ENCODE results near the gene DMD. TPM values are rescaled to one million over a fixed set of nuclear protein-coding genes. Genes with fewer than 3 reads are reported as not detected.
"Not testable (repeated sequence)": the region's sequence is repeated elsewhere in the genome, so short reads cannot be mapped to it uniquely, and the experiment has no call there.

The DMD gene
- total RNA-seq, 1 donor from 2014 or later = 131 TPM

GRCh38 chrX:31606771-31607170, 1604.6 kb downstream of the DMD start:
- intact Hi-C loops (cut with micrococcal nuclease) = no loop called here
- DNase-seq = no peak
- ATAC-seq = no peak

- intact Hi-C loops (cut with micrococcal nuclease) = no loop called here
Measured at GRCh38 chrX:31604629-31605221, 1606.6 kb downstream of the DMD start.

GRCh38 chrX:31603411-31604120, 1607.8 kb downstream of the DMD start:
- DNase-seq = no peak
- no peak for ATAC-seq
- intact Hi-C loops (cut with micrococcal nuclease) = no loop called here

More at GRCh38 chrX:31604629-31605221, 1606.6 kb downstream of the DMD start:
- ATAC-seq (no peak), DNase-seq (no peak)

GRCh38 chrX:31600823-31601222, 1610.5 kb downstream of the DMD start:
- intact Hi-C loops (cut with micrococcal nuclease) = no loop called here
- DNase-seq = no peak
- no peak for ATAC-seq

GRCh38 chrX:31593353-31593752, 1618.0 kb downstream of the DMD start:
- DNase-seq (no peak), ATAC-seq (no peak)
- intact Hi-C loops (cut with micrococcal nuclease) = no loop called here

GRCh38 chrX:31591355-31591754, 1620.0 kb downstream of the DMD start:
- ATAC-seq (no peak), DNase-seq (no peak)
- intact Hi-C loops (cut with micrococcal nuclease) = no loop called here

GRCh38 chrX:31590581-31591114, 1620.7 kb downstream of the DMD start:
- intact Hi-C loops (cut with micrococcal nuclease) = no loop called here
- ATAC-seq (peak; percentile 26), DNase-seq (no peak)

GRCh38 chrX:31589503-31589902, 1621.8 kb downstream of the DMD start:
- no peak for ATAC-seq
- DNase-seq = no peak
- intact Hi-C loops (cut with micrococcal nuclease) = no loop called here

GRCh38 chrX:31588355-31588754, 1623.0 kb downstream of the DMD start:
- no peak for ATAC-seq
- no peak for DNase-seq
- intact Hi-C loops (cut with micrococcal nuclease) = no loop called here

- ATAC-seq; intact Hi-C loops (cut with micrococcal nuclease); DNase-seq: not testable (repeated sequence)
Measured at GRCh38 chrX:31583892-31584291, 1627.5 kb downstream of the DMD start.

GRCh38 chrX:31580726-31581125, 1630.6 kb downstream of the DMD start:
- intact Hi-C loops (cut with micrococcal nuclease) = no loop called here
- DNase-seq (no peak), ATAC-seq (no peak)

- ATAC-seq (no peak), DNase-seq (no peak)
- intact Hi-C loops (cut with micrococcal nuclease) = no loop called here
Measured at GRCh38 chrX:31580227-31580626, 1631.1 kb downstream of the DMD start.

- DNase-seq = no peak
- no peak for ATAC-seq
- intact Hi-C loops (cut with micrococcal nuclease) = no loop called here
Measured at GRCh38 chrX:31572360-31572759, 1639.0 kb downstream of the DMD start.

- DNase-seq (no peak), ATAC-seq (no peak)
- intact Hi-C loops (cut with micrococcal nuclease) = no loop called here
Measured at GRCh38 chrX:31570658-31571057, 1640.7 kb downstream of the DMD start.

- ATAC-seq (no peak), DNase-seq (no peak)
- intact Hi-C loops (cut with micrococcal nuclease) = no loop called here
Measured at GRCh38 chrX:31563792-31564191, 1647.6 kb downstream of the DMD start.

- peak; percentile 85 for ATAC-seq
- DNase-seq = no peak
- intact Hi-C loops (cut with micrococcal nuclease) = no loop called here
Measured at GRCh38 chrX:31555506-31555905, 1655.8 kb downstream of the DMD start.

GRCh38 chrX:31551913-31552312, 1659.4 kb downstream of the DMD start:
- ATAC-seq = no peak
- DNase-seq = no peak
- intact Hi-C loops (cut with micrococcal nuclease) = no loop called here

- intact Hi-C loops (cut with micrococcal nuclease) = no loop called here
- no peak for DNase-seq
- no peak for ATAC-seq
Measured at GRCh38 chrX:31550158-31550557, 1661.2 kb downstream of the DMD start.

GRCh38 chrX:31547816-31548215, 1663.5 kb downstream of the DMD start:
- no peak for DNase-seq

GRCh38 chrX:31547416-31547815, 1663.9 kb downstream of the DMD start:
- intact Hi-C loops (cut with micrococcal nuclease) = no loop called here
- ATAC-seq (no peak), DNase-seq (no peak)

More at GRCh38 chrX:31547816-31548215, 1663.5 kb downstream of the DMD start:
- intact Hi-C loops (cut with micrococcal nuclease) = no loop called here
- ATAC-seq = no peak

- no peak for DNase-seq
- no peak for ATAC-seq
- intact Hi-C loops (cut with micrococcal nuclease) = no loop called here
Measured at GRCh38 chrX:31546126-31546525, 1665.2 kb downstream of the DMD start.
